Ectodermal cell (in vitro differentiated cells): ENCODE results near the gene HMGN4.

Experiments used
- H3K27ac ChIP-seq: 2 replicates; pipeline ENCODE4 v1.7.0; 2013; ENCODE audit warnings: mild to moderate bottlenecking, low read depth, low read length; ENCODE audit not compliant: insufficient read depth, poor library complexity, severe bottlenecking
- H3K27me3 ChIP-seq: 2 replicates; pipeline ENCODE4 v1.7.0; 2013; ENCODE audit warnings: mild to moderate bottlenecking, low read length; ENCODE audit not compliant: insufficient read depth, control insufficient read depth, poor library complexity, severe bottlenecking
- H3K36me3 ChIP-seq: one replicate; pipeline ENCODE4 v1.7.0; 2013; ENCODE audit warnings: low read length; ENCODE audit not compliant: control insufficient read depth, insufficient read depth
- H3K4me1 ChIP-seq: one replicate; pipeline ENCODE4 v1.7.0; 2013; ENCODE audit warnings: low read length; ENCODE audit not compliant: control insufficient read depth, insufficient read depth
- H3K4me3 ChIP-seq: 2 replicates; pipeline ENCODE4 v1.7.0; 2013; ENCODE audit warnings: low read depth, low read length, control low read depth; ENCODE audit not compliant: insufficient read depth
- H3K9me3 ChIP-seq: 2 replicates; pipeline ENCODE4 v1.7.0; 2013; ENCODE audit warnings: mild to moderate bottlenecking, low read length, moderate library complexity; ENCODE audit not compliant: control insufficient read depth
- WGBS, 2 experiments: methylation state at CpG; one replicate each; pipeline ENCODE4 v1.1.7; 2013; ENCODE audit warnings: missing lambda C conversion rate in 2 of 2; 5-methylcytosine and 5-hydroxymethylcytosine counted together

HMGN4 gene

DNA sequence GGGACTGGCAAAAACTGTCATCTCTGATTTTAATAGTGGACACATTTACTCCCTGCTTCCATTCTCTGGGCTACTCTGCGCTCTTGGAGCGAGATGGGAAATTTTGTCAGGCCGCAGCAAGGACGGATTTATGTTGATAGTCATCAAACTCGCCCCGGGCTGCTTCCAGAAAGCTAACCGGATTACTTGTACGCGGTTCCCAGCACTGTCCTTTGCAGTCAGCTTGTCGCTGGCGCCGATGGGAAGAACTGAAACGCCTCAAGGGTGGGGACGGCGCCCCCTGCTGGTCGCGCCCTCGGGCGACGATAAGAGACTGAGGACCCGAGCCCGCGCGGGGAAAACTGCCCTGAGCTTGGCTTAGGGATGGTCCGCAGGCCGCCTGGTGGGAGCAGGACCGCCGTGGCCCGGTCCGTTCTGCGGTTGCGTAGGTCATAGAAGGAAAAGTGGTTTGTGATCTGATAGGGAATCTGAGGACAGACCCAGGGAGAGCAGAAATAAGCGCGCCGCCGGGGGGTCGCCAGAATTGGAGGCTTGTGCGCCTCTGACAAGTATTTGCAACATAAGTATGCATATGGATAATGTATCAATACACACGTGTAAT lies 57.6 kb downstream of the HMGN4 start:
- WGBS, 2 experiments = 1% methylated on average over 36 to 39 of the region's 39 CpGs
- H3K27me3 ChIP-seq = peaks cover 24% of the 10 kb centered on the region
- H3K4me1 ChIP-seq = no peaks in the 10 kb centered on the region
- H3K4me3 ChIP-seq = peak overlapping the region; percentile 74
- H3K9me3 ChIP-seq = no peaks in the 10 kb centered on the region
- peaks cover 8% of the 10 kb centered on the region for H3K36me3 ChIP-seq
- H3K27ac ChIP-seq = peak overlapping the region; percentile 59
